HG03520 (cell line): ENCODE data around the gene FAM193B.

ENCODE experiments used
- ATAC-seq: cut with Tn5 transposase; IDR thresholded peaks from one replicate; pipeline ENCODE4 v1.9.1; 2021; ENCODE audit warnings: mild to moderate bottlenecking, moderate library complexity; ENCODE audit not compliant: unreplicated experiment

Gene FAM193B

DNA sequence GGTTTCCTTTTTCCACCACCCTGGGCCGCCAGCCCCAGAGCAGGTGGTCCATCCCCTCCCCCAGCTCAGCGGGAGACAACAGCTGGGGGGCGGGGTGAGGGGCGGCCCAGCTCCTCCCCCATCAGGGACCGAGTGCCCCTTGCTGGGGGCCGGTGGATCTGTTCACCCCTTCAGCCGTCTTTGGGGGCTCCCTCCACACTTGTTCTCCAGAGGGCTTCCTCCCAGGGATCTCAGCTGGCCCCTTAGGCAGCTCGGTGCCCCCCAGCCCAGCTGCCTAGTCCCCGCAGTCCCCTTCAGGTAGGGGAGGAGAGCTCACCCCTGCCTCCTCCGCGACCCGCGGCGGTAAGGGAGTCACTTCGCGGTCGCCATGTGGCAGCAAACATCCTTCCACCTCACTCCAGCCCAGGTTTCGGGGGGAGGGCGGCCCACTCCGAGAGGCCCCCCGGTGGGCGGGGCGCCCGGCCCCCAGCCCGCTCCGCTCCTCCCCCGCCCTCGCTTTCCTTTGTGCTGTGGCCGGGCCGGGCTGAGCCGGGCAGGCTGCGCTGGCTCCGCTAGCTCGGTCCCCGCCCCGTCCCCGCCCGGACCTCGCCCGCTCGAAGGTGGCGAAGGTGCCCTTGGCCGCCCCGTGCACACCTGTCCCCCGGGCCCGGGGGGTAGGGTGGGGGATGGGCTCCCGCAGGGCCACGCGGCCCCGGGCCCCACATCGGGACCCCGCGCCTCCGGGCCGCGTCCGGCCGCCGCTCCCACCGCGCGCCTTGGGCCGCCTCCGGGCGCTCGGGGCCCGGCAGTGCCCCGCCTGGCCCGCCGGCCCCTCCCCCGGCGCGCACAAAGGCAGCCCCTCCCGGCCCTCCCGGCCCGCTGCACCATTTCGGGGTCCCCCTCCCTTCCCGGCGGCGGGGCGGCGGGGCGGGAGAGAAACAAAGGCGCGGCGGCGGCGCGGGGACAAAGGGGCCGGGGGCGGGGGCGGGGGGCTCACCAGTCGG, 81.6 kb downstream of the FAM193B start:
- no peak for ATAC-seq

DNA sequence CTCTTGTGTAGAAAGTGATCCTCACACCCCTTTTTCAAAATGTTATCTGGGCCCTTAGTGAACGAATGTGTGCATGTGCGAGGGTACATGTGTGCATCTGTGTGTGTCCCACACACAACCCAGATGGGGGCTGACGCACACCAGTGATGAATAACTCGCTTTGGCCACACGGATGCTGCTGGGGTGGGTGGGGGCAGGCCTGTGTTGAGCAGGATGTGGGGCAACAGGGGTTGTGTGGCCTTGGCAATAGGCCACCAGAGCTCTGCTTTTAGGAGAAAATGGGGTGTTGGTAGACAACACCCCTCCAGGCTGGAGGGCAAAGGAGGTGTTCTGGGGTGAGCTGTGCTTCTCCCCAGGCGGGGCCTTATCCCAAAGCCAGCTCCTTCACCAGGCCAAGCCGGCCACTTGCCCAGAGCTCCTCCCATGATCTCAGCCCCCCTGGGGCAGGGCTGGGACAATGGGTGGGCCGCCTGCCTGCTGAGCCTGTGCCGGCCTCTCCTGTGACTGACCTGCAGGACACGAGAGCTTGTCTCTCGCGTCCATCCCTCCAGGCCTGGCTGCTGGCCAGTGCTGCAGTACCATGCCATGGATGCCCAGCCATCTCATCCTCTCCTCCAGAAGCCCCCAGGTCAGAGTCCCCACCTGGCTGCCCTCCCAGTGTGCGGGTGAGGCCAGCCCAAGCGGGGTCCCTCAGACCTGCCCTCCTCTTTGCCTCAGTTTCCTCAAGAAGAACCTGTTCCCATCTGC, 82.6 kb downstream of the FAM193B start:
- ATAC-seq: no peak

DNA sequence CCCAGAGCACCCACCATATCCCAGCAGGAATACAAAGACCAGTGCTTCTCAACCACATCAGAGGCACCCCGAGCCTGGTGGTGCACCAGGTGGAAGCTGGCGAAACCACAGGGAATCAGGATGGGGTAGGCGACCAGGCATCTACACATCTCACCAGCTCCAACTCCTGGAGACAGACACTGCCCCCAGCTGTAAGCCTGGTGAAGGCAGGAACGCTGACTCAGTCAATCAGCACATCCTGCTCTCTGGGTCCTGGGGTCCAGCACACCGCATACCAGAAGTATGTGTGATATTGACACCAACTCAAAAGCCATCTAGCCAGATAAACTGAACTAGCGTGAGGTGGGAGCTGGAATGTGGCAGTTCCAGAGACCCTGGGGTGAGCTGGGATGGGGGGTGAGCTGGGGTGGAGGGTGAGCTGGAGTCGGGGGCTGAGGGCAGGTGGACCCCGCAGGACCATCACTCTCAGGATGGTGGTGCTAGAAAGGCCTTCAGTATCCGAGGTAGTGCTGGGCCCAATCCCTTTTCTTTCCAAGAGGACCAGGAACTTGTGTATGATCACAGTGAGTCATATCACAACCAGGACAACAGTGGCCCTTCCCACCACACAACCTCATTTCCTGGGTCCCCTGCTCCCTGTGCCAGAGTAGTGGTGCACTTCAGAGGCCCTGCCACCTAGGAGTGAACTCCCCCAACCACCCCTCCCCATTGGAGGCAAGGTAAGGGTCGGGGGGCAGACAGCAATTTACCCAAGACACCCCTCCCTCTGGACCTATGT, 83.4 kb downstream of the FAM193B start:
- ATAC-seq: no peak
